DND-41 (cell line): ENCODE measurements around the gene DSCAM.

Source experiments
- EZH2 ChIP-seq: IDR thresholded peaks from 3 replicates; pipeline ENCODE4 v1.6.1; 2012; ENCODE audit warnings: borderline replicate concordance, low read depth, mild to moderate bottlenecking, moderate library complexity, low read length, inconsistent platforms; ENCODE audit not compliant: severe bottlenecking
- TF ChIP-seq, protein P1 (sequence below): IDR thresholded peaks from 2 replicates; pipeline ENCODE4 v1.5.1; 2012; ENCODE audit warnings: borderline replicate concordance, low read length, moderate library complexity, mild to moderate bottlenecking; ENCODE audit not compliant: poor library complexity, severe bottlenecking; ENCODE audit errors: extremely low read depth

DNA sequence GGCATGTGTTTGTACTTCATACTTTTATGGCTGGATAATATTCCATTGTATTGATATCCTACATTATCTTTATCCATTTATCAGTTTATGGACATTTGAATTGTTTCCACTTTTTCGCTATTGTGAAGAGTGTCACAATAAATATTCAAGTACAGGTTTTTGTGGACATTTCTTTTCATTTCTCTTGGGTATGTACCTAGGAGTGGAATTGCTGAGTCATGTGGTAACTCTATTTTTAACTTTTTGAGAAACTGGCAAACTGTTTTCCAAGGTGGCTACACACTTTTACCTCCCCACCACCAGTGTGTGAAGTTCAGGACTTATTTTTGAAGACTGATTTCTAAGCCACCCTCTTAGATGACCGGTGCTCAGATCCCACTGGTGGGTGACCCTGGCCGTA lies 39.0 kb upstream of the DSCAM start:
- TF ChIP-seq, protein P1, sequence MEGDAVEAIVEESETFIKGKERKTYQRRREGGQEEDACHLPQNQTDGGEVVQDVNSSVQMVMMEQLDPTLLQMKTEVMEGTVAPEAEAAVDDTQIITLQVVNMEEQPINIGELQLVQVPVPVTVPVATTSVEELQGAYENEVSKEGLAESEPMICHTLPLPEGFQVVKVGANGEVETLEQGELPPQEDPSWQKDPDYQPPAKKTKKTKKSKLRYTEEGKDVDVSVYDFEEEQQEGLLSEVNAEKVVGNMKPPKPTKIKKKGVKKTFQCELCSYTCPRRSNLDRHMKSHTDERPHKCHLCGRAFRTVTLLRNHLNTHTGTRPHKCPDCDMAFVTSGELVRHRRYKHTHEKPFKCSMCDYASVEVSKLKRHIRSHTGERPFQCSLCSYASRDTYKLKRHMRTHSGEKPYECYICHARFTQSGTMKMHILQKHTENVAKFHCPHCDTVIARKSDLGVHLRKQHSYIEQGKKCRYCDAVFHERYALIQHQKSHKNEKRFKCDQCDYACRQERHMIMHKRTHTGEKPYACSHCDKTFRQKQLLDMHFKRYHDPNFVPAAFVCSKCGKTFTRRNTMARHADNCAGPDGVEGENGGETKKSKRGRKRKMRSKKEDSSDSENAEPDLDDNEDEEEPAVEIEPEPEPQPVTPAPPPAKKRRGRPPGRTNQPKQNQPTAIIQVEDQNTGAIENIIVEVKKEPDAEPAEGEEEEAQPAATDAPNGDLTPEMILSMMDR: no peak
- no peak for TF ChIP-seq EZH2
